Measurements from ENCODE around the gene UST. TPM values are rescaled to one million over a fixed set of nuclear protein-coding genes. Genes with fewer than 3 reads are reported as not detected.
A peak's percentile ranks its signal among the peaks of the same experiment; 100 is the strongest.

UST gene
- total and polyA plus RNA-seq, 9 of the 15 experiments (the other 6 are each of a cell fraction or from before 2014, with no cell fraction given) = 0.04 to 0.10 TPM; not detected in 7

GRCh38 chr6:148892247-148892646 is 145.4 kb downstream of the UST start (continued):
- TF ChIP-seq, protein P1, sequence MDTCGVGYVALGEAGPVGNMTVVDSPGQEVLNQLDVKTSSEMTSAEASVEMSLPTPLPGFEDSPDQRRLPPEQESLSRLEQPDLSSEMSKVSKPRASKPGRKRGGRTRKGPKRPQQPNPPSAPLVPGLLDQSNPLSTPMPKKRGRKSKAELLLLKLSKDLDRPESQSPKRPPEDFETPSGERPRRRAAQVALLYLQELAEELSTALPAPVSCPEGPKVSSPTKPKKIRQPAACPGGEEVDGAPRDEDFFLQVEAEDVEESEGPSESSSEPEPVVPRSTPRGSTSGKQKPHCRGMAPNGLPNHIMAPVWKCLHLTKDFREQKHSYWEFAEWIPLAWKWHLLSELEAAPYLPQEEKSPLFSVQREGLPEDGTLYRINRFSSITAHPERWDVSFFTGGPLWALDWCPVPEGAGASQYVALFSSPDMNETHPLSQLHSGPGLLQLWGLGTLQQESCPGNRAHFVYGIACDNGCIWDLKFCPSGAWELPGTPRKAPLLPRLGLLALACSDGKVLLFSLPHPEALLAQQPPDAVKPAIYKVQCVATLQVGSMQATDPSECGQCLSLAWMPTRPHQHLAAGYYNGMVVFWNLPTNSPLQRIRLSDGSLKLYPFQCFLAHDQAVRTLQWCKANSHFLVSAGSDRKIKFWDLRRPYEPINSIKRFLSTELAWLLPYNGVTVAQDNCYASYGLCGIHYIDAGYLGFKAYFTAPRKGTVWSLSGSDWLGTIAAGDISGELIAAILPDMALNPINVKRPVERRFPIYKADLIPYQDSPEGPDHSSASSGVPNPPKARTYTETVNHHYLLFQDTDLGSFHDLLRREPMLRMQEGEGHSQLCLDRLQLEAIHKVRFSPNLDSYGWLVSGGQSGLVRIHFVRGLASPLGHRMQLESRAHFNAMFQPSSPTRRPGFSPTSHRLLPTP (IDR thresholded peaks at IDR 0.05; ENCODE audit: borderline replicate concordance, extremely low read depth, insufficient read length) = no peak
- TF ChIP-seq CHD1 (IDR thresholded peaks at IDR 0.05; ENCODE audit: low read length) = no peak
- TF ChIP-seq SAP30 (IDR thresholded peaks at IDR 0.05; ENCODE audit: borderline replicate concordance, insufficient read depth, low read depth, low read length, poor library complexity, severe bottlenecking) = no peak
- TF ChIP-seq HDGF (IDR thresholded peaks at IDR 0.05) = no peak
- TF ChIP-seq, protein P2, sequence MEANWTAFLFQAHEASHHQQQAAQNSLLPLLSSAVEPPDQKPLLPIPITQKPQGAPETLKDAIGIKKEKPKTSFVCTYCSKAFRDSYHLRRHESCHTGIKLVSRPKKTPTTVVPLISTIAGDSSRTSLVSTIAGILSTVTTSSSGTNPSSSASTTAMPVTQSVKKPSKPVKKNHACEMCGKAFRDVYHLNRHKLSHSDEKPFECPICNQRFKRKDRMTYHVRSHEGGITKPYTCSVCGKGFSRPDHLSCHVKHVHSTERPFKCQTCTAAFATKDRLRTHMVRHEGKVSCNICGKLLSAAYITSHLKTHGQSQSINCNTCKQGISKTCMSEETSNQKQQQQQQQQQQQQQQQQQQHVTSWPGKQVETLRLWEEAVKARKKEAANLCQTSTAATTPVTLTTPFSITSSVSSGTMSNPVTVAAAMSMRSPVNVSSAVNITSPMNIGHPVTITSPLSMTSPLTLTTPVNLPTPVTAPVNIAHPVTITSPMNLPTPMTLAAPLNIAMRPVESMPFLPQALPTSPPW (CRISPR knock-in tag; IDR thresholded peaks at IDR 0.05) = no peak
- TF ChIP-seq ZNF512 (tag; IDR thresholded peaks at IDR 0.05) = no peak
- TF ChIP-seq SMARCA5 (IDR thresholded peaks at IDR 0.05) = no peak
- TF ChIP-seq CEBPB (tag; IDR thresholded peaks at IDR 0.05) = peak; percentile 83
- no peak for TF ChIP-seq JUN (IDR thresholded peaks at IDR 0.05; ENCODE audit: borderline replicate concordance, low read depth, low read length)
- no peak for TF ChIP-seq JUN (CRISPR knock-in tag; IDR thresholded peaks at IDR 0.05; ENCODE audit: borderline replicate concordance)
- TF ChIP-seq XRCC5 (IDR thresholded peaks at IDR 0.05; ENCODE audit: low read depth, low read length) = no peak
- no peak for TF ChIP-seq PHTF2 (CRISPR knock-in tag; IDR thresholded peaks at IDR 0.05)
- TF ChIP-seq SFPQ (IDR thresholded peaks at IDR 0.05; ENCODE audit: low read depth, low read length) = no peak
- TF ChIP-seq MAFG (tag; conservative IDR thresholded peaks at IDR 0.05) = no peak
- peak; percentile 92 for TF ChIP-seq ZSCAN32 (CRISPR knock-in tag; IDR thresholded peaks at IDR 0.05)
- no peak for TF ChIP-seq NCOA1 (IDR thresholded peaks at IDR 0.05; ENCODE audit: low read depth)
- no peak for TF ChIP-seq FOXK1 (CRISPR knock-in tag; IDR thresholded peaks at IDR 0.05; ENCODE audit: borderline replicate concordance)
- TF ChIP-seq KLF13 (tag; IDR thresholded peaks at IDR 0.05; ENCODE audit: borderline replicate concordance, low read depth) = no peak
- TF ChIP-seq KDM1A (IDR thresholded peaks at IDR 0.05) = no peak
- no peak for TF ChIP-seq PML (IDR thresholded peaks at IDR 0.05; ENCODE audit: low read length)
- no peak for TF ChIP-seq ASH1L (IDR thresholded peaks at IDR 0.05; ENCODE audit: borderline replicate concordance, low read depth, partially characterized antibody)
- TF ChIP-seq IRF2 (CRISPR knock-in tag; IDR thresholded peaks at IDR 0.05) = no peak
